ENCODE results near the gene LAMP2.

LAMP2 gene

DNA sequence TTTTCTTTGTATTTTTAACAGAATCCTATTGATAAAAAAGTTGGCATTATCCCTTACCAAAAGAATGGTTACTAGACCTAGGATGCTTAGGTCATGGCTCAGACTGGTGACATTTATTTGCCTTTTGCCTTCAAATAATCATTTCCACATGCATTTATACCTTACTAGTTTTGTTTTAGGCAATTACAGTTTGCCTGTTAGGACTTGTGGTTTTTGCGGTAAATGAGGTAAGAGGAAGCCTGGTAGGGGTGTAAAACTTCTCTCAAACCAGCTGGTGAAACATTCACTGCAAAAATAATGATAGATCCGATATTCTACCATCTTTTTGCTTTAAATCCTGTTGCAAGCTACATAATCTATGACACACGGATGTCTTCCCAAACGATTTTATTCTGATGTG lies 12.1 kb downstream of the LAMP2 start:
- peak; percentile 64 for DNase-seq

DNA sequence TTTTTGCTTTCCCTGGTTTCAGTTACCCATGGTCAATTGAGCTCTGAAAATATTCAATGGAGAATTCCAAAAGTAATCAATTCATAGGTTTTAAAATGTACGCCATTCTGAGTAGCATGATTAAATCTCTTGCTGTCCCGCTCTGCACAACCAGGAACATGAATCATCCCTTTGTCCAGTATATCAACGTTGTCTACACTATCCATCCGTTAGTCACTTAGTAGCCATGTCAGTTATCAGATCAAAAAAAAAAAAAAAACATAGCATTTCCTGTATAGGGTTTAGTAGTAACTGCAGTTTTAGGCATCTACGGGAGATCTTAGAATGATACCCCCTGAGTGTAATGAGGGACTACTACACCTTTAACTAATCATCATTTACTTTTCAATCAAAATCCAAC lies 15.1 kb downstream of the LAMP2 start:
- peak; percentile 0 for DNase-seq

DNA sequence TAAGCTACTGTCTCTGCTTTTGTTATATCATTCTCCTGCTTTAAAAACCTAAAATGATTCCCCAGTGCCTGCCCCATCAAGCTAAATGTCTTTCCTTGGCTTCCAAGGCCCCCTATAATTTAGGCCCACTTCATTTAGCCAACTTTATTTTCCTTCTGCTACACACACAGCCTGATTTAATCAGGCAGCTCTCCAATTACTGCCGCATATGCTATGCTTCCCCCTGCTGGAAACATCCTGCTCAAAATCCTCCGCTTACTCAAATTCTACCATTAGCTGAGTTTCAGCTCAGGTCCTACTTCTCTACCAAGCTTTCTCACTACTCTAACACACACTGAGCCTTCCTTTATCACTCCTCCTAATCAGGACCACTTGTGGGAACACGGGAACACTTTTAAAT lies 17.0 kb downstream of the LAMP2 start:
- peak; percentile 36 for DNase-seq

DNA sequence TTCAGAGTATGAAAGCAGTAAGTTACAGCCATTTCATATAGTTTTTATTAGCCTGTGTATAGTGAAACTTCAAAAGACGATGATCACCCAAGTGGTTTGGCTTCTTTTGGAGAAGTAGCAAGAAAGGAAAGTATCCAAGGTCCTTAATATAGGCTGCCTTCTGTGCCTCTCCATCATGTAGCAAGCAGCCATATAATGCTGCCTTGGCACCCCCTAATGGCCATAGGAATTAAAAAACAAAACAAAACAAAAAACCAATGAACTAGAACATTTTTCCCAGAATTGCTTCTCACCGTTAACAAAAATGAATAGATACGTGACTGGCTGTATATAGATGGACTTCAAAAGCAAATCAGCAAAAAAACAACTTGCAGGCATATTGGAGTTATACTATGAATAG lies 18.9 kb downstream of the LAMP2 start:
- DNase-seq, result no peak

- peak; percentile 43 for DNase-seq
Measured at GRCh38 chrX:120446498-120446897, 22.6 kb downstream of the LAMP2 start.

- no peak for DNase-seq
Measured at GRCh38 chrX:120439921-120440320, 29.2 kb downstream of the LAMP2 start.

- DNase-seq, result no peak
Measured at GRCh38 chrX:120429776-120430540, 39.1 kb downstream of the LAMP2 start.

GRCh38 chrX:120428309-120428708 lies 40.8 kb downstream of the LAMP2 start:
- DNase-seq, result no peak

DNA sequence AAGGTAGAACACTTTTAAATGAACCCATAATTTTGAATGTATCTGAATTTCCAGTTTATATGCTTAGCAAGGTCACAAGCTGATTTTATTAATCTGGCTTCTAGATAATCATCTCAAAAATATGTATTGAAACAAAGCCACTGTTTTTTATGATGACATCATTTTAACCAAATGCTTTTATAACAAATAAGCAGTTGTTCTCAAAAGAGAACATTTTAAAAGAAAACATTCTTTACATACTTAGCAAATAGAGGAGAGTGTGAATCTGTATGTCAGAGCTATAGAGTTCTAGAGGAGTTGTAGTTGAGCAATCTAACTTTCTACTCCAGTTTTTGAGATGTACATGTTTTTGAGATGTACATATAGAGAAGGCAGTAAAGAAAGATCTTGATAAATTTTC lies 42.5 kb downstream of the LAMP2 start:
- peak; percentile 13 for DNase-seq

- no peak for DNase-seq
Measured at GRCh38 chrX:120419463-120419862, 49.6 kb downstream of the LAMP2 start.

GRCh38 chrX:120408168-120408567 lies 60.9 kb downstream of the LAMP2 start:
- no peak for DNase-seq

DNA sequence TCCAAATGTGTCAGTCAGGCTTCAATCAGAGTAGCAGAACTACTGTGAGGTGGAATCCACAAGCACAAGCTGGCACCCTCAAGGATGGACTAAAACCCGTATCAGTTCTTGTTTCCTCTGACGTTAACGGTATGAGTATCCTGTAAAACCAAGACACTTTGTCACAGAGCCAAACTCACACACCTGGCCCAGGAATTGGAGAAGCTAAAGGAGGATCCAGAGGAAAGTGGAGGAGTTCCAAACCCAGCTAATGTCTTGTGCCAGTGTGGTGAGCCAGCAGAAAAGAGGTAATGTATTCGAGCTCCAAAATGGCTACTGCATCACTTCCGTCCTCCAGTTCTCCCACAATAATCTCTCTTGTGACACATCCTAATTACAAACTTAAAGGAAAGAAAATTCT lies 62.5 kb downstream of the LAMP2 start:
- no peak for DNase-seq

- DNase-seq, result no peak
Measured at GRCh38 chrX:120402369-120402768, 66.7 kb downstream of the LAMP2 start.

GRCh38 chrX:120401301-120401700 lies 67.8 kb downstream of the LAMP2 start:
- DNase-seq, result no peak

DNA sequence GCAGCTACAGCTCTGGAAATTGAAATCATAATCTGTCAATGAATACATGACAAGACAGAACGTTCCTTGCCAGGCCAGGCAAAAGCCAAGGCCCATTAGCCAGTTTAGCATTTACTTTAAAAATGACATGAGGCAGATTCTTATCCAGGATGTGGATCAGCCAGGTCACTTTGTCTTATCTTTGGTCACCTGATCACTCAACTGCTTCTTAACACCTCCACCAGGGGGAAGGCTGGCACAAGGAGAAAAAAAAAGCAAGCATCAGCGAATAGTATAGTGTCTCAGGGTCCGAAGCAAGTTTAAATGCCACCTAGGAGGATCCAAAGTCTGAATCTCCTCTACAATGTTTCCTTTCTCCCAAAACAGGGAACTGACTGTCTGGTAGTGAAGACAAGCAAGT lies 88.4 kb downstream of the LAMP2 start:
- DNase-seq, result peak; percentile 0

GRCh38 chrX:120379937-120380681 lies 89.0 kb downstream of the LAMP2 start:
- DNase-seq, result no peak

GRCh38 chrX:120378570-120378969 lies 90.5 kb downstream of the LAMP2 start:
- no peak for DNase-seq
